GM10266 (cell line): ENCODE data around the gene RNLS.

Experiments
- DNase-seq: peaks from one replicate; pipeline ENCODE4 v3.0.0; 2012; ENCODE audit errors: extremely low spot score
- TF ChIP-seq, protein P1 (sequence below): IDR thresholded peaks from 2 replicates; pipeline ENCODE4 v1.5.1; 2012; ENCODE audit warnings: mild to moderate bottlenecking, low read depth; ENCODE audit not compliant: control insufficient read depth, insufficient read depth; ENCODE audit errors: missing control alignments

Gene RNLS

DNA sequence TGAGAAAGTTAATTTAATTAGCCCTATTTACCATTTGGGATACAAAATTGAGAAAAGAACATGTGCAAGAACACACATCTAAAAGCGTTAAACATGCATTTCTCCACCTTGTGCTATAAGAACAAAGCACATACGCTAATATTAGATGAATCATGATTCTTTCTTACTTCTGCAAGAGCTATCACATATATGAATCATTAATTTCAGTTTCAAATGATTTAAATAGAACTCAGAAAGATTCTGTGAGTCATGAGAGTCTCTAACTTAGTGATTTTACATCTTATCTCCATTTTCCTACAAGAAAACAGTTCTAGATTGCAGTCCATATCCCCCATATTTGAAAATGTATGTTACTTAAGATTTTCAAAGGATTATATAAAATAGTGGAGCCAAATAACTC is 173.9 kb downstream of the RNLS start:
- DNase-seq = peak; percentile 14
- TF ChIP-seq, protein P1, sequence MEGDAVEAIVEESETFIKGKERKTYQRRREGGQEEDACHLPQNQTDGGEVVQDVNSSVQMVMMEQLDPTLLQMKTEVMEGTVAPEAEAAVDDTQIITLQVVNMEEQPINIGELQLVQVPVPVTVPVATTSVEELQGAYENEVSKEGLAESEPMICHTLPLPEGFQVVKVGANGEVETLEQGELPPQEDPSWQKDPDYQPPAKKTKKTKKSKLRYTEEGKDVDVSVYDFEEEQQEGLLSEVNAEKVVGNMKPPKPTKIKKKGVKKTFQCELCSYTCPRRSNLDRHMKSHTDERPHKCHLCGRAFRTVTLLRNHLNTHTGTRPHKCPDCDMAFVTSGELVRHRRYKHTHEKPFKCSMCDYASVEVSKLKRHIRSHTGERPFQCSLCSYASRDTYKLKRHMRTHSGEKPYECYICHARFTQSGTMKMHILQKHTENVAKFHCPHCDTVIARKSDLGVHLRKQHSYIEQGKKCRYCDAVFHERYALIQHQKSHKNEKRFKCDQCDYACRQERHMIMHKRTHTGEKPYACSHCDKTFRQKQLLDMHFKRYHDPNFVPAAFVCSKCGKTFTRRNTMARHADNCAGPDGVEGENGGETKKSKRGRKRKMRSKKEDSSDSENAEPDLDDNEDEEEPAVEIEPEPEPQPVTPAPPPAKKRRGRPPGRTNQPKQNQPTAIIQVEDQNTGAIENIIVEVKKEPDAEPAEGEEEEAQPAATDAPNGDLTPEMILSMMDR = no peak

DNA sequence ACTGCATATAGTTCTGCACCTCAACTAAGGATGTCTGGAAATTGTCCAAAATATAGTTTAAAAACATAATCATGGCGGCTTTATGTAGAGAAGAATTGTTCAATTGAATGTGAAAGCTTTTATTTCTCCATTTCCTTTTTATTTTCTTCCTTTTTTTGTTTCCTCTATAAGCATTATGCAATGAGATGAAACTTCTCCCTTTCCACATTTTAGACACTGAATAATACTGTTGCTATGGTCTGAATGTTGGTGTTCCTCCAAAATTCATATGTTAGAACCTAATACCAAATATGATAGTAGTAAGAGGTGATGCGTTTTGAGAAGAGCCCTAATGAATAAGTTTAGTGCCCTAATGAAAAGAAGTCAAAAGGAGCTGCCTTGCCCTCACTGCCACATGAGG is 175.0 kb downstream of the RNLS start:
- TF ChIP-seq, protein P1 = no peak
- no peak for DNase-seq

DNA sequence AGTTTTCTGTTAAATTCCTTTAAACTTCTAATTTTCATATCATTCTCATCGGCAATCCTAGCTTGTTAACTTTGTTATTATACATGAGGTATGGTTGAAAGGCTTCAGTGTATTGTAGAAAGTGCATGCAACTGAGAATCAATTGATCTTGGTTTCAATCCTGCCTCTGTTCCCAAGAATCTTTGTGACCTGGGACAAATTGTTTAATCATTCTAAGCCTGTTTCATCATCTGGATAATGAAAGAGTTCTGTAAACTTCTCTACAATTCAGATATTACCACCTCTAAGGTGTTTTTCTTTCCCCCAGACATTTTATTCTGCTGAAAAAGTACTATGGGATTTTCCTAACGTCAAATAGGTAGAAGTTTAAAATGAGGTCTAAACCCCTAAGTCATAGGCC is 179.0 kb downstream of the RNLS start:
- DNase-seq = no peak
- TF ChIP-seq, protein P1 = no peak

DNA sequence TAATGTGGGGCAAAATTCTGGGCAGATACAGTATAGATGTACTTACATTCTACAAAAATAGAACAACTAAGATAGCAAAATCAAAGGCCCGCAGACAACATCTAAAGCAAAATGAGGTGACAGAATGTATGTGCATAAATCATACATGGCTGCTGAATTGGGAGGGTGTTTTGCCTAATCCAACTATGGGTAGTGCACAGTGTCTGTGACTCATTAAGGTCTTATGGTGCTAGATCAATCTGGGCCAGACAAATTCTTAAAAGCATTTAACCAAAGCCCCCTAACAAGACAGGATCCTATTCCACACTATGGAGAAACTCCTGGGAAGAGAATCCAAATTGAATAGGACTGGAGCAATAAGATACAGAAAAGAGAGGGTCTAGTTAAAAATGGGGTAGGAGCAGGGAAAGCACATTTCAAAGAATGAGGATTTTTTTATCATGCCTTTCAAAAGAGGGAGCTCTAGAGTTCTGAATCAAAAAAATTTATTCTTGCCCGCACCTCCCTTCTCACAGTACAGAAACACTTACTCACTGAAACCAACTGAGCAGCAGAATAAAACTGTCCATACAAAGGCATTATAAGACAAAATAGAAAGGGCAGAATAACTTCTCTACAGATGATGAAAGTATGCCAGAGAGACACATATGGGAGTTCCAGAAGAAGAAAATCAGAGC is 181.3 kb downstream of the RNLS start:
- TF ChIP-seq, protein P1 = no peak
- no peak for DNase-seq

DNA sequence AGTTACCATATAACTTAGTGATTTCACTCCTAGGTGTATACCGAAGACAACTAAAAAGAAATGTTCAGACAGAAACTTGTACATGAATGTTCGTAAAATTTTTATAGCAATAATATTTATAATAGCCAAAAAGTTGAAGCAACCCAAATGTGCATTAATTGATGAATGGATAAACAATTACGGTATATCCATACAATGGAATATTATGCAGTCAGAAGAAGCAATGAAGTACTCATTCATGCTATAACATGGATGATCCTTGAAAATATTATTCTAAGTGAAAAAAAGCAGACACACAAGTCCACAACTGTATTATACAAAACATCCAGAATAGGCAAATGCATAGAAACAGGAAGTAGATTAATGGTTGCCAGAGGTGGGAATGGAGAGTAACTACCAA is 183.9 kb downstream of the RNLS start:
- TF ChIP-seq, protein P1 = no peak
- DNase-seq = no peak

DNA sequence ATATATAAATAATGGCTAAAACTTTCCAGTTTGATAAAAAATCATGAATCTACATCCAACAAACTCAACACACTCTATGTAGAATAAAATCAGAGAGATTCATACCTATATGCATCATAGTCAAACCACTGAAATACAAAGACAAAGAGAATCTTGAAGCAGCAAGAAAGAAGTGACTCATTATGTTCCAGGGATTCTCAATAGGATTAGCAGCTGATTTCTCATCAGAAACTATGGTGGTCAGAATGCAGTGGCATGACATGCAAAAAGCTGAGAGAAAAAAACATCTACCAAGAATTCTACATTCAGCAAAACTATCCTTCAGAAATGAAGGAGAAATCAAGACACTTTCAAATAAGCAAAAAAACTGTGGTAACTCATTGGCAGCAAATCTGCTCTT is 187.4 kb downstream of the RNLS start:
- TF ChIP-seq, protein P1 = no peak
- DNase-seq = no peak

DNA sequence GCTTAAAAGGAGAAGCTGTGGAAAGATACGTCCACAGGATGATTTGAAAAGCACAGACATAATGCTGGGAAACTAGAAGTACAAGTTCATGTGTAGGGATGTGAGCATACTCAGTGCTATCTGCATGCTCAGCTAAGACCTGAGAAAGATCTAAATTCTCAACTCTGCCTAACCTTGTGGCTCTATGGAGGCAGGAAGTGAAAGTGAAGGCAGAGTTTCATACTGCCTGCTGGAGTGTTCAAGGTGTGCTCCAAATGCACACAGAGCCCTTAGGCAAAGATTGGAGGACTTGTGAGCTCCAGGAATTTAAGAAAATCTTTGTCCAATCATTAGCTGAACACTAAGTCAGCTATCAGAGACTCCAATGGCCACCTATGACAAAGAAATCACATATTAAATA is 190.9 kb downstream of the RNLS start:
- TF ChIP-seq, protein P1 = no peak
- peak; percentile 15 for DNase-seq
